SJCRH30 (cell line): ENCODE results near the gene LLGL1. TPM values are rescaled to one million over a fixed set of nuclear protein-coding genes. Genes with fewer than 3 reads are reported as not detected.

Source experiments
- DNase-seq, 2 experiments: peaks; one replicate each; pipeline ENCODE4 v3.0.0-alpha.2; 2015 to 2020
- H3K27ac ChIP-seq: fragments of 250-450 bp; sonication (Bioruptor Pico); 2 replicates; pipeline ENCODE4 v1.5.1; 2020; ENCODE audit warnings: mild to moderate bottlenecking, moderate library complexity
- H3K27me3 ChIP-seq: fragments of 250-450 bp; sonication (Bioruptor Pico); 2 replicates; pipeline ENCODE4 v1.5.1; 2020; ENCODE audit warnings: mild to moderate bottlenecking, moderate library complexity
- H3K36me3 ChIP-seq: fragments of 250-450 bp; sonication (Bioruptor Pico); 2 replicates; pipeline ENCODE4 v1.5.1; 2020; ENCODE audit warnings: mild to moderate bottlenecking, moderate library complexity
- H3K4me1 ChIP-seq: fragments of 250-450 bp; sonication (Bioruptor Pico); 2 replicates; pipeline ENCODE4 v1.5.1; 2020; ENCODE audit warnings: mild to moderate bottlenecking, moderate library complexity
- H3K4me3 ChIP-seq: fragments of 250-450 bp; sonication (Bioruptor Pico); 2 replicates; pipeline ENCODE4 v1.5.1; 2020; ENCODE audit warnings: mild to moderate bottlenecking, moderate library complexity
- H3K9me3 ChIP-seq: fragments of 250-450 bp; sonication (Bioruptor Pico); replicated peaks from 2 replicates; pipeline ENCODE4 v1.5.1; 2020; ENCODE audit warnings: mild to moderate bottlenecking, moderate library complexity
- total RNA-seq: library from RNA; depleted of rRNA; stranded (reverse); fragments of >200 nt; shearing (Covaris generic); gene quantifications from 2 replicates; pipeline ENCODE4 v1.2.3, GENCODE V29; 2014; rRNA removed

Gene LLGL1
- total RNA-seq, 1 experiment from 2014 or later, result 75.0 TPM

DNA sequence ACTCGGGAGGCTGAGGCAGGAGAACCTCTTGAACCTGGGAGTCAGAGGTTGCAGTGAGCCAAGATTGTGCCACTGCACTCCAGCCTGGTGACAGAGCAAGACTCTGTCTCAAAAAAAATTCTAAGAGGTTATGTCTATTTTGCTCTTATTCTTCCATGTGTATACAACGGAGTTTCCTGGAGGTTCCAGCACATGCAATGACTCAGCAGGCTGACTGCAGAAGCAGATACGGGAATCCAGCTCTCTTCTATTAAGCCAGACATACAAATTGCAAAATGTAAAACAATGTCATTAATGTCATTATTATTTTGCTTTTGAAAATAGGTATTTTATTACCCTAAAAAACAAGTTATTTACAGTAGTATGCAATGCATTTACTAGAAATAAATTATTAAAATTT is 53.4 kb downstream of the LLGL1 start:
- Histone ChIP-seq H3K27ac (no peak overlapping the region), H3K4me1 (no peaks in the 10 kb centered on the region), H3K4me3 (no peak overlapping the region), H3K9me3 (no peaks in the 10 kb centered on the region), H3K27me3 (no peaks in the 10 kb centered on the region), H3K36me3 (peaks cover 96% of the 10 kb centered on the region)
- no peak for DNase-seq

DNA sequence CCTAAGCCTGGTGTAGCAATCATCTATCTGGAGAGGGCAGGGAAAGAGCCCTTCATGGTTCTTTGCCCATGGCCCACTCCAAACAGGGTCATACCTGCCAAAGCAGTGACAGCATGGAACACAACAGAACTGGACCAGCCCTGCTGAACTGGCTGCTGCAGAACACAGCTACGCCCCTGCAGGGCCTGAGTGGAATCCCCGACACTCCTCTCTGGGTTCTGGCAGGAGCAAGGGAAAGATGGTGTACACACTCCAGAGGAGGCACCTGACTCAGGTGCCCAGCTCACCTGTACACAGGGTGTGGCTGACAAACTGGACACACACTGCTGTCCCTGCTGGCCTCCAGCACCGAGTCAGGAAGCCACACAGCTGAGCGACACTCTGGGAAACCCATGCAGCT is 54.8 kb downstream of the LLGL1 start:
- Histone ChIP-seq H3K27ac (no peak overlapping the region), H3K36me3 (peaks cover 98% of the 10 kb centered on the region), H3K27me3 (no peaks in the 10 kb centered on the region), H3K4me1 (no peaks in the 10 kb centered on the region), H3K9me3 (no peaks in the 10 kb centered on the region), H3K4me3 (no peak overlapping the region)
- DNase-seq, result no peak

DNA sequence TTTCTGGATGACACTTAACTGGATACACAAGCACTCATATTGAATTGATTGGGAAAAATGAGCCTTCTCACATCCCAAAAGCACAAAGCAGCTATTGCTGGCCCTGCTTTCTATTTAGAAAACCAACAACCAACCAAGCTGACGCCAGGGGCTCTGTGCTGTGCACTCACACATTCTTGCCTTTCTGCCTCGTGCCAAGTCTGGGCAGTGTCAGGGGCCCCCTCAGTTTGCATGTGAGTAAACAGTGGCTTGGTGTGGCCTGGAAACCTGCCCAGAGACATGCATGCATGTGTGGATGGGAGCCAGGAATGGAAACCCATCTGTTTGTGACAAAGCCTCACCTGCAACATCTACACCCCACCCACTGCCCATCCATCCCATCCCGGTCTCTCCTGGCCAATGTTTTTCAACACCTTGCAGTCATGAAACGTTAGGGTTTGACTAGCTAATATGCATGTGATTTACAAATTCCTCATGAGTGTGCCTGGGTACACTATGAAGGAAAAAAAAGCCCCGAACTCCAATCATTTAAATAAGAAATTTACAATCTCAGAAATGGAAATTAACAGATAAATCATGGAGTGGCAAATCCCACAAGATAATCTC is 55.4 kb downstream of the LLGL1 start:
- H3K9me3 ChIP-seq, result no peaks in the 10 kb centered on the region
- H3K4me1 ChIP-seq, result no peaks in the 10 kb centered on the region
- peaks cover 100% of the 10 kb centered on the region for H3K36me3 ChIP-seq
- H3K27me3 ChIP-seq, result no peaks in the 10 kb centered on the region
- DNase-seq, result no peak
- no peak overlapping the region for H3K4me3 ChIP-seq
- H3K27ac ChIP-seq, result no peak overlapping the region

DNA sequence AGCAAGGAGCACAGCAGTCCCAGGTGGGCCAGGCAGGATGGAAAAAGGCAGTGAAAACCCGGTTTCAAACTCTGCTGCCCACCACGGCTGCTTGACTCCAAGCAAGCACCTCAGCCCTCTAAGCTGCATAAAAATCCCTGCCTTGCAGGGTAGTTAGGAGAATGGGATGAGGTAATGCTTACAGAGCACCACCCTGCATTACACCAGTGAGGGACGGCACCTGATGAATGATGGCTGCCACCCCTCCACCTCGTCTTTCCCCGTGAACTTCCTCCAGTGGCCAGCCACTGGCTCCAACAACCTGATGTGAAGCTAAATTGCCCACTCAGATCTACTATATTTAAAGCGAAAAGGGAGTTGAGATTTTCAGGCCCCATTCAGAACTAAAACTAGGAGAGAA is 56.4 kb downstream of the LLGL1 start:
- Histone ChIP-seq H3K27me3 (no peaks in the 10 kb centered on the region), H3K4me3 (no peak overlapping the region), H3K27ac (no peak overlapping the region), H3K9me3 (no peaks in the 10 kb centered on the region), H3K36me3 (peaks cover 100% of the 10 kb centered on the region), H3K4me1 (no peaks in the 10 kb centered on the region)
- DNase-seq, result no peak

DNA sequence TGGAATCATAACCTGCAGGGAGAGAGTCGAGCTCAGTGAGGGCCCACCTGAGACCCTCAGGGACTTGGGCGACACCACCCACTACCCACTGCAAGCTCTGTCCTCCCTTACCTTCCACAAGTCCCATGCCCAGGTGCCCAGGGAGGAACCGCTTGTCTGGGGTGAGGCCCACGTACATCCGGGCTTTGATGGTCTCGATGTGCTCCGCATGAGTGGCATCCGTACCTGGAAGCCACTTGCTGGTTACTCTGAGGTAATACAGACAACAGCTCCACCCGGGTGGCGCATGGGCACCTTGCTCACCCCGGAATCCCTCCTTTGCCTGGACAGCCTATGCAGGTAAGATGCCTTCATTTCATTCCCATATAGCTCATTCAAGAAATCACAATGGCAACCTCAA is 59.9 kb downstream of the LLGL1 start:
- H3K36me3 ChIP-seq, result peaks cover 99% of the 10 kb centered on the region
- no peak for DNase-seq
- H3K27me3 ChIP-seq, result no peaks in the 10 kb centered on the region
- H3K9me3 ChIP-seq, result no peaks in the 10 kb centered on the region
- H3K4me1 ChIP-seq, result no peaks in the 10 kb centered on the region
- H3K27ac ChIP-seq, result no peak overlapping the region
- no peak overlapping the region for H3K4me3 ChIP-seq

DNA sequence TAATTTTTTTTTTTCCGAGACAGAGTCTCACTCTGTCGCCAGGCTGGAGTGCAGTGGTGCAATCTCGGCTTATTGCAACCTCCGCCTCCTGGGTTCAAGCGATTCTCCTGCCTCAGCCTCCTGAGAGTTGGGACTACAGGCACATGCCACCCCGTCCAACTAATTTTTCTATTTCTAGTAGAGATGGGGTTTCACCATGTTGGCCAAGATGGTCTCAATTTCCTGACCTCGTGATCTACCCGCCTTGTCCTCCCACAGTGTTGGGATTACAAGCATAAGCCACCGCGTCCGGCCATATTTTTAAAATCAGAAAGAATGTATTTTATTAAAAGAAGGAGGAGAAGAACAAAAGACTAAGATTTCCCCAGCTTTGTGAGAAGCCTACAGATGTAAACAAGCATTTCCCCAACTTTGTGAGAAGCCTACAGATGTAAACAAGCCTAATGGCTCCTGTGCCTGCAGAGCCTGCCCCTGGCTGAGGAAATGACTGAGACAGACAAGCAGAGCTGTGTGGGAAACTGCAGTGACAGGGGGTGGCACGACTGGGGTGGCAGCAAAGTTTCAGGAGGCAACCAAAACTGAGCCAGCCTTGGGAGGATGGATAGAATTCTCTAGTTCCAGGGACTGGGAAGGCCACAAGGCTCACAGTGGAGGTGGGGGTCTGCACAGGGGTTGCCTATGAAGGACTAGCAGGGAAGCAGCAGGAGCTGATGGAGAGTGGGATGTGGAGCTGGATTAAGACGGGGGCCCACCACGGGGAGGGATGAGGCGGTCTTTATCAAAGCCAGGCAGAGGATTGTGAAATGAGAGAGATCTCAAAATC is 66.5 kb downstream of the LLGL1 start:
- DNase-seq, result no peak
- Histone ChIP-seq H3K27me3 (no peaks in the 10 kb centered on the region), H3K27ac (no peak overlapping the region), H3K4me3 (no peak overlapping the region), H3K4me1 (no peaks in the 10 kb centered on the region), H3K36me3 (peaks cover 97% of the 10 kb centered on the region), H3K9me3 (no peaks in the 10 kb centered on the region)

Other genes with a start within 250 kb of the LLGL1 start
- gene ATPAF2, start 186.5 kb upstream of the LLGL1 start, total RNA-seq, result 53.6 and 58.3 TPM in 2 replicates
- gene GID4, start 186.2 kb upstream of the LLGL1 start, total RNA-seq, result 35.4 and 39.6 TPM in 2 replicates
- 69.1 and 72.2 TPM in 2 replicates for gene DRG2, start 137.7 kb upstream of the LLGL1 start, total RNA-seq
- gene MYO15A, start 116.9 kb upstream of the LLGL1 start, total RNA-seq, result 0.53 and 0.58 TPM in 2 replicates
- gene ALKBH5, start 41.8 kb upstream of the LLGL1 start, total RNA-seq, result 297 and 308 TPM in 2 replicates
- 270 and 288 TPM in 2 replicates for gene FLII, start 33.1 kb downstream of the LLGL1 start, total RNA-seq
- 17.5 and 18.4 TPM in 2 replicates for gene MIEF2, start 35.0 kb downstream of the LLGL1 start, total RNA-seq
- 236 and 239 TPM in 2 replicates for gene TOP3A, start 89.4 kb downstream of the LLGL1 start, total RNA-seq
- 41.5 and 45.7 TPM in 2 replicates for gene SMCR8, start 89.7 kb downstream of the LLGL1 start, total RNA-seq
- gene SHMT1, start 137.9 kb downstream of the LLGL1 start, total RNA-seq, result 84.6 and 92.6 TPM in 2 replicates
- gene EVPLL, start 152.1 kb downstream of the LLGL1 start, total RNA-seq, result not detected in 2 replicates